ENCODE measurements around the gene ZNF224. TPM values are rescaled to one million over a fixed set of nuclear protein-coding genes. Genes with fewer than 3 reads are reported as not detected.
A peak's percentile ranks its signal among the peaks of the same experiment; 100 is the strongest.

Gene ZNF224
- total RNA-seq: 24.8 TPM
- long read RNA-seq, transcript ZNF224-201 (6 exons, 3,980 nt): major isoform, 8 of 26 reads
- long read RNA-seq, partial matches to known transcripts: 4 of 26 reads
- long read RNA-seq, other reads (novel, unspliced or antisense): 9 of 26 reads

GRCh38 chr19:44093931-44094765 is at the start of gene ZNF224:
TSS of gene ZNF224 (plus strand) at chr19:44094361. CDS start at chr19:44097874, 3,513 bp downstream.
- intact Hi-C loops (cut with DNase I): no loop called here
- H3K9me3 ChIP-seq: no peaks in the 10 kb centered on the region

GRCh38 chr19:44050740-44051649 is 43.2 kb upstream of the ZNF224 start:
- H3K27ac ChIP-seq: peak overlapping the region; percentile 43
- intact Hi-C loops (cut with DNase I): no loop called here
- ATAC-seq: peak; percentile 32
- H3K4me3 ChIP-seq: peak overlapping the region; percentile 76
- no peaks in the 10 kb centered on the region for H3K9me3 ChIP-seq
- H3K36me3 ChIP-seq: peaks cover 6% of the 10 kb centered on the region
- no peak for DNase-seq
- TF ChIP-seq CTCF (IDR thresholded peaks at IDR 0.05): no peak
- peaks cover 5% of the 10 kb centered on the region for H3K27me3 ChIP-seq
- H3K4me1 ChIP-seq: peaks cover 12% of the 10 kb centered on the region

More at GRCh38 chr19:44093931-44094765, at the start of gene ZNF224:
- Histone ChIP-seq H3K4me1 (peaks cover 7% of the 10 kb centered on the region), H3K36me3 (peaks cover 23% of the 10 kb centered on the region), H3K4me3 (peak within 1 kb of the TSS; percentile 72), H3K27ac (peak within 1 kb of the TSS; percentile 83), H3K27me3 (no peaks in the 10 kb centered on the region)
- DNase-seq: peak; percentile 94
- TF ChIP-seq CTCF (IDR thresholded peaks at IDR 0.05): no peak
- peak; percentile 99 for ATAC-seq

- TF ChIP-seq CTCF (IDR thresholded peaks at IDR 0.05): no peak
- DNase-seq: peak; percentile 97
- ATAC-seq: peak; percentile 100
- peaks cover 6% of the 10 kb centered on the region for H3K36me3 ChIP-seq
- peak within 1 kb of the TSS; percentile 79 for H3K27ac ChIP-seq
- H3K27me3 ChIP-seq: peaks cover 5% of the 10 kb centered on the region
- no peaks in the 10 kb centered on the region for H3K9me3 ChIP-seq
- peaks cover 12% of the 10 kb centered on the region for H3K4me1 ChIP-seq
- intact Hi-C loops (cut with DNase I): no loop called here
- peak within 1 kb of the TSS; percentile 76 for H3K4me3 ChIP-seq
Observed at GRCh38 chr19:44051650-44052402, 42.3 kb upstream of the ZNF224 start, which contains the start of gene ZNF223. TSS of gene ZNF223 (plus strand) at chr19:44052036. CDS start at chr19:44055177, 3,141 bp downstream.

GRCh38 chr19:44055870-44056269 is 38.3 kb upstream of the ZNF224 start:
- intact Hi-C loops (cut with DNase I): no loop called here
- DNase-seq (no peak), ATAC-seq (no peak)
- Histone ChIP-seq H3K9me3 (no peaks in the 10 kb centered on the region), H3K4me3 (no peak overlapping the region), H3K27ac (no peak overlapping the region), H3K27me3 (no peaks in the 10 kb centered on the region), H3K4me1 (peaks cover 10% of the 10 kb centered on the region), H3K36me3 (peaks cover 29% of the 10 kb centered on the region)
- TF ChIP-seq CTCF (IDR thresholded peaks at IDR 0.05): no peak

- DNase-seq: no peak
- no peak for TF ChIP-seq CTCF (IDR thresholded peaks at IDR 0.05)
- Histone ChIP-seq H3K4me3 (no peak overlapping the region), H3K9me3 (peaks cover 2% of the 10 kb centered on the region), H3K27me3 (no peaks in the 10 kb centered on the region), H3K4me1 (no peaks in the 10 kb centered on the region), H3K36me3 (peaks cover 60% of the 10 kb centered on the region), H3K27ac (no peak overlapping the region)
- no peak for ATAC-seq
- intact Hi-C loops (cut with DNase I): no loop called here
Observed at GRCh38 chr19:44059229-44059628, 34.9 kb upstream of the ZNF224 start.
